Endothelial cell of umbilical vein (primary cell): ENCODE results near the gene SLC35F3.

Source experiments
- CTCF ChIP-seq, 2 donors: IDR thresholded peaks; 1 replicate in 1 of 2; 2 replicates in 1 of 2; pipeline ENCODE4 v1.5.1; 2011; ENCODE audit warnings: low read length in 2 of 2, mild to moderate bottlenecking in 2 of 2, moderate library complexity in 2 of 2, control low read depth in 1 of 2, inconsistent platforms in 1 of 2, low read depth in 1 of 2; ENCODE audit not compliant: insufficient read depth in 1 of 2; ENCODE audit errors: extremely low read depth in 1 of 2
- EZH2 ChIP-seq: IDR thresholded peaks from 2 replicates; pipeline ENCODE4 v1.6.1; 2012; ENCODE audit warnings: borderline replicate concordance, low read depth, mild to moderate bottlenecking, moderate library complexity, low read length, inconsistent platforms; ENCODE audit not compliant: severe bottlenecking
- MAX ChIP-seq: IDR thresholded peaks from 2 replicates; pipeline ENCODE4 v1.6.1; 2011; ENCODE audit not compliant: insufficient read depth, insufficient read length
- POLR2A ChIP-seq: IDR thresholded peaks from 2 replicates; pipeline ENCODE4 v1.6.1; 2012; ENCODE audit warnings: low read depth, mild to moderate bottlenecking, control low read depth, low read length

DNA sequence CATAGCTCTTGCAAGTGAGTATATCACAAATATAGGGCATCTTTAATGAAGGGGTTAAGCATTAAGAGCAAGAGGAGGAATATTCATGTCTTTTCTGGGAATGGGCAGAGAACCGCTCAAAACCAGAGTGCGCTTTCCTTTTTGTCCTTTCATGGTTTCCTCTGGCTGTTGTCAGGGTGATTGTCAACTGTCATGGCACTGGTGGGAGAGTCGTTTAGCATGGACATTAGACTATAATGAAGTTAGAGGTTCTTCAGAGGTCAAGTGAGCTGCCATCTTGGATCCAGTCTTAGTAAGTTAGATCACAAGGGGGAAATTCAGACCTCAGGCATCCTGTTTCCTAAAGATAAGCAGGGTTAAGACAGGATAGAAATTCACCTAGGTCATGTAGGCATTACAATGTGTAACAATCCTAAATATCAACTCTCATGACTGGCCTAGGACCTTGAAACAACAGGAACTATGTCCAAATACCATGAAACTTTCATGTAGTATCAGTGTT, 456.7 kb downstream of the SLC35F3 start:
- TF ChIP-seq POLR2A (no peak), EZH2 (no peak), CTCF (IDR thresholded peaks at IDR 0.05; ENCODE audit: extremely low read depth in 1 of 2, insufficient read depth in 1 of 2, low read depth in 1 of 2, low read length in 2 of 2) (no peak), MAX (no peak)
